Astrocyte of the hippocampus (primary cell): ENCODE results near the gene ANGPTL4.
A peak's percentile ranks its signal among the peaks of the same experiment; 100 is the strongest.
"Not testable (repeated sequence)": the region's sequence is repeated elsewhere in the genome, so short reads cannot be mapped to it uniquely, and the experiment has no call there.

Experiments
- DNase-seq: peaks from one replicate; pipeline ENCODE4 v3.0.0; 2011; ENCODE audit warnings: low read depth, low spot score

The ANGPTL4 gene

GRCh38 chr19:8334458-8335342 is 29.3 kb upstream of the ANGPTL4 start:
- peak; percentile 86 for DNase-seq

DNA sequence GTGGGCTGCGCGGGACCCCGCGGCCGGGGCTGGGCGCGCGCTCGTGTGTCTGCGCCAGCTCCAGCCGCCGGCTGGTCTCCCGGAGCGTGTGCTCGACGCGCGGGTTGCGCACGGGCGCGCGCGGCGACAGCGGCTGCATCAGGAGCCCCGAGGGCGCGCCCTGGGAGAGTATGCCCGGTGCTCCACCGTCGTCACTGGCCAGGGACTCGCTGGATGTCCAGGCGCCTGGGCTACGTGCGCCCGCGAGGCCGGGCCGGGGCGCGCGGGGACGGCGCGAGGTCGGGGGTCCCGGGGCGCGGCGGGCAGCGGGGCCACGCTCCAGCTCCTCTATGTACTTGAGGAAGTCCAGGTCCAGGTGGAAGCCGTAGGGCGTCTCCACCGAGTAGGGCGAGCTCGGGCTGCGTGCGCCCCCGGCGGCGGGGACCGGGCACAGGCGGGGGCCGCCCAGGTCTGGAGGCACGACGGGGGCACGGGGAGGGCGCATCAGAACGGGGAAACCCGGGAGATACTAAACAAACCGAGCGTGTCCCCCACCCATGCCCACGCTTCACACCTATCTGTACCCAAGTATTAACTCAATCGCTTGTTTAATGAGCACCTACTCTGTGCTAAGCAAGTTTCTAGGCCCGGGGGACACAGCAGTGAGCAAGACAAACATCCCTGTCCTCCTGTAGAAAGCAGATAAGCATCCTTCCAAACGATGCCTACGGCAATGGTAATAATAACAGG is 28.4 kb upstream of the ANGPTL4 start:
- no peak for DNase-seq

DNA sequence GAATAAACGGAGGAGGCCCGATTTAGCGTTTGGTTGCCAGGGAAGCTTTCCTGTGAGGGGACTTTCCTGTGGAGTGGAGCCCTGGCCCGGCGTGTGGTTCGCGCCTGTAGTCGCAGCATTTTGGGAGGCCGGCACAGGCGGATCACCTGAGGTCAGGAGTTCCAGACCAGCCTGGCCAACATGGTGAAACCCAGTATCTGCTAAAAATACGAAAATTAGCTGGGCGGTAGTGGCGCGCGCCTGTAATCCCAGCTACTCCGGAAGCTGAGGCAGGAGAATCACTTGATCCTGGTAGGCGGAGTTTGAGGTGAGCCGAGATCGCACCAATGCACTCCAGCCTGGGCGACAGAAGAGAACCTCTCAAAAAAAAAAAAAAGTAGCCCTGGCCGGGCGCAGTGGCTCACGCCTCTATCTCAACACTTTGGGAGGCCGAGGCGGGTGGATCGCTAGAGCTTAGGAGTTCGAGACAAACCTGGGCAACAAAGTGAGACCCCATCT is 27.8 kb upstream of the ANGPTL4 start:
- no peak for DNase-seq

DNA sequence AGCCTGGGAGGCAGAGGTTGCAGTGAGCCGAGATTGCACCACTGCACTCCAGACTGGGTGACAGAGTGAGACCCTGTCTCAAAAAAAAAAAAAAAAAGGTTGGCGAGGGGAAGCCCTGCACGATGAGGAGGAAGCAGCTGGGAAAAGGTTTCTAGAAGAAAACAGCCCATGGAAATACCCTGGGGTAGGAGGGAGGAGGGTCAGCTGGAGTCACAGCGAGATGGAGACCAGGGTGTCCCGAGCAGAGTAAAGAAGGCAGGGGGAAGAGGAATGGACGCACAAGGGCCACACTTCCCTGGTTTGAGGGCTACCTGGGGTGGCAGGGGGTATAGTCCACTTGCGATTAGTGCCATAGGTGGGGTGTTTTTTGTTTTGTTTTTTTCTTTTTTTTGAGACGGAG is 27.3 kb upstream of the ANGPTL4 start:
- no peak for DNase-seq

GRCh38 chr19:8337728-8338127 is 26.2 kb upstream of the ANGPTL4 start:
- no peak for DNase-seq

DNA sequence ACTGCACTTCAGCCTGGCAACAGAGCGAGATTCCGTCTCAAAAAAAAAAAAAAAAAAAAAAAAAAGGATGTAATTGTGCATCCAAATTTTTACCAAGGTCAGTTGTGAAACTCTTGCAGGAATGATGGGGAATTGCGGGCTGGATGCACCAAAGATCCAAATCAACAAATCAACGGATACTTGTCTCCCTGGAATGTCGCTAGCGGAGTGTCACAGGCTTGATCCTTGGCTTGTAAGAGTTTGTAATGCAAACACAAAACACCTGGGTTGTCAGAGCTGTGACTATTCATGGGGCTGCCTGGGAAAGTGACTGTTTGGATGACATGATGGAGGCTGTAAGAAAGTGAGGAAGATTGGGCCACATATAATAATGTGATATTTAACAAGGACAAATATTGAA is 25.1 kb upstream of the ANGPTL4 start:
- no peak for DNase-seq

DNA sequence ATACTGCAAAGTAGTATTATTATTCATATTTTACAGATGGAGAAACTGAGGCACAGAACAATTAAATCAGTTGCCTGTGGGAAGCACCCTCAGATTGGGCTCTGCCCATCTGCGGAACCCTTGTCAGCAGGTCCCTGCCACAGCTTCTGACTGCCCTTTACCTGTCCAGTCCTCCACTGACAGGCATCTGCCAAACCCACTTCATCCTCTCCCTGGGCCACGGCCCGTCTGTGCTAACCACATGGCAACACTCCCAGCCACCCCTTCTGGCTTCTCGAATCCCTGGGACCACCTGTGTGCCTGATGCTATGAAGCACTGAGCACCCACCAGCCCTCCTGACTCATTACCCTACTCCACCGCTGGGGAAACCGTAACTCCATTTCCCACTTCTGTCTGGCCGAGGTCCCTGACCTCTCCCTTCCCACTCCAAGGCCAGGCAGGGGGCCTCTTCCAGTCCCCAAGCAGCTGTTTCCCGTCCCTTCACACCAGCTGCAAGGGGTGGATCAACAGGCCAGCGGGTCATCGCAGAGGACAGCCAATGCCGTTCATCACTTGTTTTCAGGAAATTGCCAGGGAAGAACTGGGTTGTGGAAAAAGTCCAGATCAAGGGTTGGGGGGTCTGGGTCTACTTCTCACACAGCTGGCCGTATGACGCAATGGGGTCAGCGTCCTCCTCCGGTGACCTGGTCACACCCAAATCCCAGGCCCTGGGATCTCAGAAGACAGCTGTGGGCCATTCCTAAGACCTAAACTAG is 23.4 kb upstream of the ANGPTL4 start:
- DNase-seq, result no peak

- DNase-seq, result not testable (repeated sequence)
Measured at GRCh38 chr19:8341504-8341903, 22.5 kb upstream of the ANGPTL4 start.

DNA sequence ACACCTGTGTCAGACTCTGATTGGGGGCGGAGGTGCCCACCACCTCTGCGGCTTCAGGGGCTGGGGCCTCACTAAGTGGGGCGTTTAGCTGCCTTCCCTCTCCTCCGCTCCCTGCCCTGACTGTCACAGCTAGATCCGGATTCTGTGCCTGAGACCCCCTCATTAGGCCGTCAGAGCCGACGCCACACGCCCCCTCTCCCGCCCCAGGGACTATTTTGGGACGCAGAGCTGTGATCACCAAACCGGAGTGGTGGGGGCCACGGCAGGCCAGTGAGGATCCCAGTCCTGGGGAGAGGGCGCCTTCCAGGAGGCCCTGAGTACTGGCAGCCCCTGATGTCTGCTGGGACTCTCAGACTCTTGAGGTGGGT is 21.7 kb upstream of the ANGPTL4 start:
- DNase-seq, result no peak

DNA sequence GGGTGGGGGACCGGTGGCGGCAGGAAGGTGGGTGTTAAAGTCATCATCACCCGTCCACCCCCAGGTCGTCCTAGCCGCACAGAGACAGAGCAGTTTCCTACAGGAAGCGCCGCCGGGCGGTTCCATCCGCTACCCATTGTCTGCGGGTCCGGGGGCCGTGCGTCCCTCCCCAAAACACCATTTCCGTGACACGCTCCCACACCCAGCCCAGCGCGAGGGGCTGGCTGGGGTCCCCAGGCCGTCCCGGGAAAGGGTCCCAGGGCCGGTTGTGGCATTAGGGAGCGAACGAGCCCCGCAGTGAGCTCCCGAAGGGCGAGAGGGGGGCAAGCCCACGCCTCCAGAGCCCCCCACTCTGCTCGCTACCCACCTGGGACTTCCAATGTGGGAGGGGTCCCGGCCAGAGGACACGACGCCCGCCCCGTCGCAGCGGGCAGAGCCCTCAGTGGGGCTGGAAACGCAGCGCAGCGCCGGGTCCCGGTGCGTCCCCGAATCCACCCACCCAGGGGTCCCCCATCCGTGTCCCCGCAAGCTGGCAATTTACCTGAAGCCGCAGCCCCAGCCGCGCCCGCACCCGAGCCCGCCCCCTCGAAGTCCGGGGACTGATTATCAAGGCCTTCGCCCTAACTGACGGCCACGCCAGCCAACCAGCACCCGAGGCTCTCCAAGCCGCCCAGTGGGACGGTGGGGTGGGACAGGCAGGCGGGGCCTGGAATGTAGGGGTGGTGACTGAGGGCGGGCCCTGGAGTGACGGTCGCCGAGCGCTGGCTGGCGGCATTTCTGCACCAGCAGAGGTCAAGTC is 21.1 kb upstream of the ANGPTL4 start, which contains the start of gene KANK3:
TSS of gene KANK3 (minus strand) at position 579 of the 799 bp plus-strand sequence. CDS start 5,434 bp downstream, outside the sequence.
- DNase-seq, result peak; percentile 96

- DNase-seq, result no peak
Measured at GRCh38 chr19:8343483-8343844, 20.5 kb upstream of the ANGPTL4 start.

GRCh38 chr19:8349629-8350372 is 14.2 kb upstream of the ANGPTL4 start:
- DNase-seq, result not testable (repeated sequence)

DNA sequence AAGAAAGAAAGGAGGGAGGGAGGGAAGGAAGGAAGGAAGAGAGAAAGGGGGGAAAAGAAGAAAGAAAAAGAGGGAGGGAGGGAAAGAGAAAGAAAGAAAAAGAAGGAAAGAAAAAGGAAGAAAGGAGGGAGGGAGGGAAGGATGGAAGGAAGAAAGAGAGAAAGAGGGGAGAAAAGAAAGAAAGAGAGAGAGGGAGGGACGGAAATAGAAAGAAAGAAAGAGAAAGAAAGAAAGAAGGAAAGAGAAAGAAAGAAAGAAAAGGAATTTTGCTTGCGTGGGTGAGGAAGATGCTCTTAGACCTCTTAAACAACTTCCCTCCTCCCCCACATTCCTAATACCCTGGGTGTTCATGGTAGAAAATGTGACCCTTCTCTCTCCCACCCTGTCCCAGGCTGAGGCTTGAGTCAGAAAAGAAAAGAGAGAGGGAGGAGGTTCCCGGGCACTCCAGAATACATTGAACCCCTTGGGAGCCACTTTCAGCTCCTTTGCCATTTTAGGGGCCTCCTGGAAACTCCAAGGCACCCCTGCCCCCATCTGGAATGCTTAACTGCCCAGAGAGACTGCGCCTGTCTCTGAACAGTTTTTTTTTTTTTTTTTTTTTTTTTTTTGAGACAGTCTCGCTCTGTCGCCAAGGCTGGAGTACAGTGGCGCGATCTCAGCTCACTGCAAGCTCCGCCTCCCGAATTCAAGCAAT is 11.7 kb upstream of the ANGPTL4 start:
- DNase-seq, result peak; percentile 34

DNA sequence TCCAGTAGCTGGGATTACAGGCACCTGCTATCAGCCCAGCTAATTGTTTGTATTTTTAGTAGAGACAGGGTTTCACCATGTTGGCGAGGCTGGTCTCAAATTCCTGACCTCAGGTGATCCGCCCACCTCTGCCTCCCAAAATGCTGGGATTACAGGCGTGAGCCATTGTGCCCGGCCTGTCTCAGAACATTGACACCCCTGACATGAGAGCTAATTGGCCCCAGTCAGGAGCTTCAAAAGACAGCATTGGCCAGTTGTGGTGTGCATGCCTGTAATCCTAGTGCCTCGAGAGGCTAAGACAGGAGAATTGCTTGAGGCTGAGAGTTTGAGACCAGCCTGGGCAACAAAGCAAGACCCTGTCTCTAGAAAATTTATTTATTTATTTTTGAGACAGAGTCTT is 11.1 kb upstream of the ANGPTL4 start:
- not testable (repeated sequence) for DNase-seq

- peak; percentile 87 for DNase-seq
Measured at GRCh38 chr19:8355631-8356402, 8.1 kb upstream of the ANGPTL4 start.

DNA sequence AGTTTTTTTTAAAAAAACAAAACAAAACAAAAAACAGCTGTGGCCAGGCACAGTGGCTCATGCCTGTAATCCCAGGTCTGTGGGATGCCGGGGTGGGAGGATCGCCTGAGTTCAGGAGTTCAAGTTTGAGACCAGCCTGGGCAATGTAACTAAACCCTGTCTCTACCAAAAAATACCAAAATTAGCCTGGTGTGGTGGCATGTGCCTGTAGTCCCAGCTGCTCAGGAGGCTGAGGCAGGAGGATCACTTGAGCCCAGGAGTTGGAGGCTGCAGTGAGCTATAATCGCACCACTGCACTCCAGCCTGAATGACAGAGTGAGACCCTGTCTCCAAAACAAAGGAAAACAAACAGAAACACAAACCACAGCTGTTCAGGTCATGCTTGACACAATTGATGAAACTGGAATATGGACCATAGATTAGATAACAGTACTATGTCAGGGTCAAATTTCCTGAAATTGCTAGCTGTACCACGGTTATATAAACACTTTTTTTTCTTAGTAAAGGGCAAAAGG is 6.9 kb upstream of the ANGPTL4 start:
- DNase-seq, result no peak

- no peak for DNase-seq
Measured at GRCh38 chr19:8358948-8359347, 5.0 kb upstream of the ANGPTL4 start.

DNA sequence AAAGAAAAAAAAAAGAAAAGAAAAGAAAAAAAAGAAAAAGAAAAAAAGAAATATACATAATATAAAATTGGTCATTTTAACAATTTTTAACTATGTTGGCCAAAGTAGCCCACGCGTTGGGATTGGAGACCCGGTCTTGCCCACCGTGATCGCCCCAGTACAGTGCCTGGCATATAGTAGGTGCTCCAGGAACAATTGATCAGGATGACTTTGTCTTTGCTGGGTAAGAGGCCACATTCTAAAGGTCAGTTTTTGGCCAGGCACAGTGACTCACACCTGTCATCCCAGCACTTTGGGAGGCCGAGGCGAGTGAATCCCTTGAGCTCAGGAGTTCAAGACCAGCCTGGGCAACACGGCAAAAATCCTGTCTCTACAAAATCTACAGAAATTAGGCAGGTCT is 3.8 kb upstream of the ANGPTL4 start:
- no peak for DNase-seq
